GM12801 (cell line): Measurements from ENCODE around the gene ITGA3.

Experiments used
- CTCF ChIP-seq: IDR thresholded peaks from one replicate; pipeline ENCODE4 v1.5.1; 2011; ENCODE audit warnings: control low read depth; ENCODE audit not compliant: insufficient read length; ENCODE audit errors: extremely low read depth

The ITGA3 gene

GRCh38 chr17:50050431-50051032 is 5.4 kb upstream of the ITGA3 start:
- TF ChIP-seq CTCF, result no peak

GRCh38 chr17:50051082-50051576 is 4.8 kb upstream of the ITGA3 start:
- TF ChIP-seq CTCF, result no peak

- TF ChIP-seq CTCF, result no peak
Measured at GRCh38 chr17:50051606-50052005, 4.3 kb upstream of the ITGA3 start.

- TF ChIP-seq CTCF, result no peak
Measured at GRCh38 chr17:50052241-50052796, 3.6 kb upstream of the ITGA3 start.

- no peak for TF ChIP-seq CTCF
Measured at GRCh38 chr17:50052822-50053653, 2.9 kb upstream of the ITGA3 start.

GRCh38 chr17:50053654-50053960 is 2.3 kb upstream of the ITGA3 start:
- no peak for TF ChIP-seq CTCF

GRCh38 chr17:50055055-50055425 is 870 bp upstream of the ITGA3 start:
- TF ChIP-seq CTCF, result no peak
